ENCODE measurements around the gene PHF2.
A peak's percentile ranks its signal among the peaks of the same experiment; 100 is the strongest.

PHF2 gene

DNA sequence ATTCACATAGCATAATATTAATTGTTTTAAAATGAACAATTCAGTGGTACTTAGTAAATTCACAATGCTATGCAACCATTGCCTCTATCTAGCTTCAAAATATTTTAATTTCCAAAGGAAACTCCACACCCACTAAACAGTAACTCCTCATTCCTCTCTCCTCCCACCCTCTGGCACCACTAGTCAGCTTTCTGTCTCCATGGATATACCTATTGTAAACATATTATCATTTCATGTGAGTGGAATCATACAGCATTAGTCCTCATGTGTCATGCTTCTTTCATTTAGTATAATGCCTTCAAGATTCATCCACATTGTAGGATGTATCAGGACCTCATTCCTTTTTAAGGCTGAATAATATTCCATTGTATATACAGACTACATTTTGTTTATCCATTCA, 48.6 kb downstream of the PHF2 start:
- ATAC-seq (no peak), DNase-seq (no peak)

DNA sequence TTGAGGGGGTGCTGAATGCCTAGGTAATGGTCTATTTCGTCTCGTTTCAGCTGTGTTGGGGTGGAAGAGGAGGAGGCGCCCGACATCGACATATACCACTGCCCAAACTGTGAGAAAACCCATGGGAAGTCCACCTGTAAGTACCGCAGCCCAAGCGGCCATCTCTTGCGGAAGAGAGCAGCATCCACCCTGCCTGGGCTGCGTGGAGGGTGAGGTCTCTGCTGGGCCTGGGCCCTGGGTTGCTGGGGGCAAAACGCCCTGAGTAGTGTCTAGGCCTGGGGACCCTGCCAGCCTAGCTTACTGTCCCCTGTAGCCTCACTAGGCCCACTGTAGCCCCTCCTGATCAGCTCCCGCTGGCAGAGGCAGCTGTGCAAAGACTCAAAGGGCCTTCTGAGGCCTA, 53.5 kb downstream of the PHF2 start:
- ATAC-seq = no peak
- no peak for DNase-seq

DNA sequence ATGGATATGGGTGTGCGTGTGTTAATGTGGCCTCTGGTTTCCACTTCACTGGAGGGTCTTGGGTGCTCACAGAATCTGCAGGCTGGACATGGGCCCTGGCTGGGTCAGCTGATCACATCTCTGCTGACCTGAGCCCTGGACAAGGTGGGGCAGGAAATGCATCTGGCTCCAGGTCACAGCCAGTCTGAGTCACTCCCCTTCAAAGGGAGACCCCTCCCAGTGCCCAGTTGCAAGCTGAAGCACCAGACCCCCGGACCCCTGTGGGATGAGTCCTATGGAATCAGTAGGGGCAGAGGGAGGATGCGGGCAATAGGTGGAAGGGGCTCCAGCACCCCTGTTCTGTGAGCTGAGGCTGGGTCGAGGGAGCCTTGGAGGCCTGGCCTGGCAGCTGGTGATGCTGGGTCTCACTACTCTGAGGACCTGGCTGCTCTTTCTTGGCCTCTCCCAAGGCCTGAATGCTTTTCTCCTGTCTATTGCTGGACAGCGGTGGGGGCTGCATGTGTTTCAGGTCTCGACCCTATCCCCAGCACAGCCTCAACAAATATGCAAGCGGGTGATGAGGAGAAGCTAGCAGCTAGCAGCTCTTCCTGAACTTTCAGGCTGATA, 54.5 kb downstream of the PHF2 start:
- ATAC-seq (no peak), DNase-seq (no peak)

DNA sequence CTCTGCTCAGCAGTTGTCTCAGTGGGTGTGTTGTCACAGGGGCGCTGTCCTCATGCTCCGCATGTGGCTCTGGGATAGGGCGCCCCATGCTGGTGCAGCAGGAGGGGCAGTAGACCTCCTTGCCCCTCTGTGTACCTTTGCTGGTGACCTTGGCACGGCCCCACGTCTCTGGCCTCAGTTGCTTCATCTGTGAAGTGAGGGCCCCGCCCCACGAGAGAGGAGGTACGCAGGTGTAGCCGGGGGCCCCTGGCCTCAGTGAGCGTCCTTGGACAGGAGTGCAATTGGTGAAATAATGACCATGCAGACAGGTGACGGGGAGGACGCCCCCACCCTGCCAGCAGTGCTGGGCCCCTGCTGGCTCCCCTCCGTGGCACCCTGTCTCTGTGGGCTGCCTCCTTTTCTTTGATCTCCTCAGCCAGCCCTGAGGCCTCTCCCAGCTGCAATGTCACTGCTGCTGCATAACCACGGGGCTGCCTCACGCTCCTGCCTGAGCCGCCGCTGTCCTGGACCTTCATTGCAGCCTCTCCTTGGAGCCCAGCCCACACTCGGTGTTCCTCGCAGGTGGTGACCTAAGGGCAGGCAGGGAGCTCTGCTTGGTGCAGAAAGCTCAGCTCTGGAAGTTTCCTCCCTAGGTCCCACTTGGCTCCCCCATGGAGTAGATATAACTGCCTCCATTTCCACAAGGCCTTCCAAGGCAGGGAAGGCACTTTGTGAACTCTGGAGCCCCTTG, 57.3 kb downstream of the PHF2 start:
- no peak for DNase-seq
- ATAC-seq = no peak

DNA sequence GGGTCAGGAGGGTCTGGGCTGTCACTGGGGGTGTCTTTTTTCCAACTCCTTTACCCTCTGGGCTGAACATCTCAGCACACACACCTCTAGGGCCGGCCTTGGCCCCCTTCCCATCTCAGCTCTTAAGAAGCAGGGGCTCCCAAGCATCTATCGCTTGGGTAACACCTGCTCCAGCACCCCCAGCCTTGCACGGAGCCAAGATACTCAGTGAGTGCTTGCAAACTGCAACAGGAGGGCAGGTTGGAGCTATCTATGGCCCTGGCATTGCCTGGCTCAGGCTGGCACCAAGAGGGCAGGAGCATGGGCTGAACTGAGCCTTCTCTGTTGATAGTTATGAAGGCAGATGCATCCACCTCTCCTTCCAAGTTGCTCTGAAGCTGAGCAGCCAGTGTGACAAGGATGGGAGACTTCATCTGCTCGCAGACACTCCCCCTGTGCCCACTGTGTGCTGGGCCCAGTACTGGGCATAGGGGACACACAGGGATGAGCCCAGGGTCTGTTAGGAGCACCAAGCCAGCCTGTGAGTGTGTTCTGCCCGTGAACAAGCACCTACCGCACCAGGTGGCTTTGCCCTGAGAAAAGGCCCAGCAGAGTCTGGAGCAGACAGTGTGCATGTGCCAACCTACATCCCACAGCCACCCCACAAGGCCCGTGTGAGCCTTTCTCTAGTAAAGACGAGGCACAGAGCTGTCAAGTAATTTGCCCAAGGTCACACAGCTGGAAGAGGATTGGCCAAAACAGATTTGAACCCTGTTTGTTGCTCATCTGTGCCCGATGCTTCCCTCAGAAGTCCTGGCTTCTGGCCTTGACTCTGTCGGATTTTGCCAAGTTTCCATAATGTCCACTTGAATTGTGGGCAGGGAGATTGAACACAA, 58.2 kb downstream of the PHF2 start:
- ATAC-seq (no peak), DNase-seq (no peak)

DNA sequence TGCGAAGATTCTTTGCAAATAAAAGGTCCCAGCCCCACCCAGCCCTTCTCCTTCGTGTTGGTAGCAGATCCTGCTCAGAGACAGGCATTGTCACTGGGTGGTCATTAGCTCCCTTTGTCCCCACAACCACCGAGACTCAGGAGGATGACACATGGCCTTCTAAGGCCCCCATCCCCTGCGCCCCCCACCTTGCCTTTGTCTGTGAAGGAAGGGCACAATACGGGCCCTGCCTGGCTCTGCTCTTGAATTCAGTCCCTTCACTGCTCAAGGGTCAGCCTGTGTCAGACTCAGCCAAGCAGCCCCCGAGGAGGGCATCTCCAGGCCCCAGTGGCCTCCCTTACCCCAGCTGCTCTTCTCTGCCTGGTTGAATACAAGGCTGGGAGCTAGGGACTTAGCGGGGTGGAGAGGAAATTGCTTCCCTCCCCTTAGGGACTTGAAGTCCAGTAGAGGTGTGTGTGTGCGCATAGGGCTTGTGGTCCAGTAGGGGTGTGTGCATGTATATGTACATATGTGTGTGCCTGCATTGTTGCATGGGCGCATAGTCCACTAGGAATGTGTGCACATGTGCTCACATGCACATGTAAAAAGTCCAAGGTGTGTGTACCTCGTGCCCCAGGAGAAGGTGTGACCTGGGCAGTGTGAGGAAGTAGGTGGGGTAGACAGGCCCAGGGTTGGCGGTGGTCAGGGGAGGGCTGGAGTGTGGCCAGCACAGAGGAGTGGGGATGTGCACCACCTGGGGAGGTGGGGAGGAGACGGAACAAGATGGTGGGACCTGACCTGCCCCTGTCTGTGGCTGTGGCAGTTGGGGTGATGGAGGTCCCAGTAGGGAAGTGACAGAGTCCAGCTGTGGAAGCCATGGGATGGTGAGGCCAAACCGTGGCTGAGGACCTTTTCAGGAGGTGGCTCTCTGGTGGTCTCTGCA, 59.1 kb downstream of the PHF2 start:
- DNase-seq (no peak), ATAC-seq (no peak)

DNA sequence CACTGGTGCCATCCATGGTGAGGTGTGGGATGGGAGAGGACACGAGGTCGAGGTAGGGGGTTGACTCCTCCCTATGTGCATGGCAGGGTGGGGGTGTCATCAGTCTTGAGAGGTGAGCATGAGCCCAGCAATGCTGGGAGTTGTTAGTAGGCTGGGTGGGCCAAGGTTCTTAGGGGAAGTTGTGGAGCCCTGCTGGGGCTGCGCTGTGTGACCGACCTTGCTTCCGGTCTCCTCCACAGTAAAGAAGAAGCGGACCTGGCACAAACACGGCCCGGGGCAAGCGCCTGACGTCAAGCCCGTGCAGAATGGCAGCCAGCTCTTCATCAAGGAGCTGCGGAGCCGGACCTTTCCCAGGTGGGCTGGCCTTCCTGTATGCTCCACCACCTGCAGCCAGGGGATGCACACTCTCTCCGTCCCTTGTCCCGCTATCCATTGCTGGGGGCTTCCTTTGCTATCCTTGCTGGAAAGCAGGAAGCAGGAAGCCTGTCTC, 59.8 kb downstream of the PHF2 start:
- DNase-seq (no peak), ATAC-seq (no peak)

DNA sequence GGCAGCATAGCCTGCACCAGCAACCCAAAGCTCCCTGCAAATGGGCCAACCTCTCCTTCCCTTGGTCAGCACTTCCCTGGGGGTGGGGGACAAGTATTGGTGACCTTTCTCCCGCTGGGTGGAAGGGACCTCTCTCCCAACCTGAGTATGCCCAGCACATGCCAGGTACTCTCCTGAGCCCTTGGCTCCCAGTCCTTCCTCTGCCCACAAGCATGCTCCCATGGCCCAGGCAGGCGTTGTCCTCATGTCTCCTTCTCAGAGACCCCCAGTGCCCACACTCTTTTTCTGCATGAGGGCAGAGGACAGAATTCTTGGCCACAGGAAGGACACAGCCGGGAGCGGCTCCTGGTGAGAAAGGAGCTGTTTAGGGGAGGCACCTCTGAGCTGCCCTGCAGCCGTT, 60.3 kb downstream of the PHF2 start:
- ATAC-seq = no peak

DNA sequence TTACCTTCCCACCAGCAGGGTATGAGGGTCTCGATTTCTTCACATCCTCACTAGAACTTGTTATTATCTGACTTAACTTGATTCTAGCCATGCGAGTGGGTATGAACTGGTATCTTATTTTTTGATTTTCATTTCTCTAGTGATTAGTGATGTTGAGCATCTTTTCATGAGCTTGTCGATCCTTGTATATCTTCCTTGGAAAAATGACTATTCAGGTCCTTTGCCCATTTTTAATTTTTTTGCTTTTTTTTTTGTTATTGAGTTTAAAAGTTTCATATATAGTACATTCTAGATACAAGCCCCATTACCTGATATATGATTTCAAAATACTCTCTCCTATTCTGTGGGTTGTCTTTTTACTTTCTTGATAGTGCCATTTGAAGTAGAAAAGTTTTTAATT, 61.5 kb downstream of the PHF2 start:
- DNase-seq (no peak), ATAC-seq (no peak)

More for the DNA sequence above, 60.3 kb downstream of the PHF2 start:
- no peak for DNase-seq

DNA sequence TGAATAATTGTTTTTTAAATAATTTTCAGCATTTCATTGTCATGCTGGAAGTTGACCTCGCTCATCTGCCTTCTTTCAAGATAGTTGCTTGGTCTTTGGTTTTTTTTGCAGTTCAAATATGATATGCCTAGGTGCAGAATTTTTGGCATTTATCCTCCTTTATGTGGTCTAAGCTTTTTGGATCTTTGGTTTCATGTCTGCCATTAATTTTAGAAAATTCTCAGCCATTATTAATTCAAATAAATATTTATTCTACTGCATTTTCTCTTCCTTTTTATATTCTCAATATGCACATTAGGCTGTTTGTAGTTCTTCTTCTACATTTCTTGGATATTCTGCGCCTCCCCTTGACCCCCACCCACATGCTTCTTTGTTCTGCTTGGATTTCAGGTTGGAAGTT, 63.6 kb downstream of the PHF2 start:
- DNase-seq (no peak), ATAC-seq (no peak)

DNA sequence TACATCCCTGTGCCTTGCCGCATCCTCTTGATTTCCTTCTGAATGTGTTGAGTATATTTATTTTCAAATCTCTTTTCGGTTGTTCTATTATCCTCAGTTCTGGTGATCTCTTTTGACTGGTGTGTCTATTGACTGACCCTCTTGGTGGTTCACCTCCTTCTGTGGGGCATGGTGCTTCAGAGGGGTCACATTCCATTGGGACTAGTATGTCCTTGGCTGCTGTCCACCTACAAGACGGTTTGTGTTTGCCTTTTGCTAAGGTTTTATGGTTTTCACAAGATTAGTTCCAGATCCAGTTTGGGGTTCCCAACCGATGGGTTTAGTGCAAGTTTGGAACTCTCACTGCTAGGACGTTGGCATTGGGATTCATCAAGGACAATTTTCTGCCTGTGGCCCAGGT, 66.6 kb downstream of the PHF2 start:
- DNase-seq (no peak), ATAC-seq (no peak)

DNA sequence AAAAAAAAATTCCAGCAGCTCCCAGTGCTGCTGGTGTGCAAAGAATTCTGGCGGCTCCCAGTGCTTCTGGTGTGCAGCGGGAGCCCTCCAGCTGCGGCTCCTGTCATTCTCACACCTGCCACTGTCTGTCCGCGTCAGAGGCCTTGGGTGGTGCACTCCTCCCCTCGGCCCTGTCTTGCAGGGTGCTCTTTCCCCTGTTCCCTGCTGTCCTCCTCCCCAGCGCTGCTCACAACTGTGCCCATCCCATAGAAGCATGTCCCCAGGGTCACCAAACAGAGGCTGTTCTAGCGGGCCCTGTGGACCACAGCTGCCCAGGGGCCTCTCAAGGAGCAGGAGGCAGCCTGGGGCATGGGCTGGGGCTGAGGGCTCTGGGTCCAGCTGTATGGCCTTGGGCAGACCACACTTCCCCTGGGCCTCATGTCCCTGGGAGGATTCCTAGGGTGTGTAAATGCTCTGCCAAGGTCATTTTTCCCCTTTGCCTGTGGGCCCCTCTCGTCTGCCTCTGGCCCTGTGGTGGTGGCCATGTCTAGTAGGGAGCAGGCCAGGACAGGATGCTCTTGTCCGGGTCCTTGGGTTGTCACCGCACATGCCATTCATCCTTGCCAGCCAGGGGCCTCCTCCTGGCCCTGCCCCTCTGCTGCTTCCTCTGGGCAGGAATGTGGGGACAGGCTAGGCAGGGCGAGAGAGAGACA, 68.2 kb downstream of the PHF2 start:
- DNase-seq = no peak
- no peak for ATAC-seq

DNA sequence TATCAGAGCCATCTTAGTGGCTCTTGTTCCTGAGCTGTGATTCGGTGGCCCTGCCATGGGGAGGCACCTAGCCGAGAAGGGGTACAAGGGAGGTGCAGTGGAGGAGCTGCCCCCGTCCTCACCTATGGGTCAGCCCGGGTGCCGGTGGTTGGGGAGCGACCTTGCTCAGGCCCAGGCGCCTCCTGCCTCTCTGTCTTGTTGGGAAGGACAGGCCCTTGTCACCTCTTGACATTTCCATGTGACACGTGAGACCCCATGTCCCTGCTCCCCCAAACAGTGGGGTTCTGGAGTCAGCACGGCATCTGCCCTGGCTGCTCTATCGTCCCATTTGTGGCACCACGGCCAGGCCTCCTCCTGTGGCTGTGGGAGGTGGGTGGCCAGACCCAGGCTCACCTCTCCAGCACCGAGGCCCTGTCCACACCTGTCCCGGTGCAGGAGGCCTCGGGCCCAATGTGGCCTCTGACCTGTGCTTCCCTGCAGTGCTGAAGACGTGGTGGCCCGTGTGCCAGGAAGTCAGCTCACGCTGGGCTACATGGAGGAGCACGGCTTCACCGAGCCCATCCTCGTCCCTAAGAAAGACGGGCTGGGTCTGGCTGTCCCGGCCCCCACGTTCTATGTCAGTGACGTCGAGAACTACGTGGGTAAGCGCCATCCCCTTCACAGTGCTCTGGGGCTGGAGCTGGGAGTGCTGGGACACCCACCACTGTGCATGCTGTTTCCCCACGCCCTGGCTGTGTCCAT, 68.9 kb downstream of the PHF2 start:
- DNase-seq = no peak
- ATAC-seq = no peak

DNA sequence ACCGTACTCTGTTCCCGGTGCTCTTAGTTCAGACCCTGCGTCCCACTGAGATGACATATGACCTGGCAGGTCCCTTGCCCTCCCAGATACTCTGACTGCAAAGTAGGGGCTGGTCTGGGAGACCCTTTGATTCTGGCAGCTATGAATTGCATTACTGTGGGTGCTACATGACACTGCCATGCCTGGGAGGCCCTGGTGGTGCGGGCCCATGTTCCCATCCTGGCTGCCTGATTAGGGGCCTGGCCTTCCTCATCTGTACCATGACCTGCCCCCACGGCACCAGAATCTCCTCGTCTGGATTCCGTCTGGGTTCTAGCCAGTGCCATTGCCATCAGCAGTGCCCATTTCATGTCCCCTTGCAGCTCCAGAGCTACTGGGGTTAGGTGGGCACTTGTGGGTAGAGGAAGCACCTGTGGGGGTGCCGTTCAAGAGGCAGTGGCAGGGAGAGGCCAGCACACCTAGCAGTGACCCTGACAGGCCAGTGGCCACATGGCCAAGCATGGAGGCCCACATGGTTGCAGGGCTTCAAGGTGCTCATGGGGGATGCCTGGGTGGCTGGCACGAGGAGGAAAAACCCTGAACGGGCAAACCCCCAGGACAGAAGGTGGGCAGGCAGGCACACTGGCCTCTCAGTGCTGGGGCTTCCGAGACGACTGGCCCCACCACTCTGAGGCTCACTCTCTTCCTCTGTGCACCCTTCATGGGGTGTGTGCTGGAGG, 69.7 kb downstream of the PHF2 start:
- DNase-seq (no peak), ATAC-seq (no peak)

DNA sequence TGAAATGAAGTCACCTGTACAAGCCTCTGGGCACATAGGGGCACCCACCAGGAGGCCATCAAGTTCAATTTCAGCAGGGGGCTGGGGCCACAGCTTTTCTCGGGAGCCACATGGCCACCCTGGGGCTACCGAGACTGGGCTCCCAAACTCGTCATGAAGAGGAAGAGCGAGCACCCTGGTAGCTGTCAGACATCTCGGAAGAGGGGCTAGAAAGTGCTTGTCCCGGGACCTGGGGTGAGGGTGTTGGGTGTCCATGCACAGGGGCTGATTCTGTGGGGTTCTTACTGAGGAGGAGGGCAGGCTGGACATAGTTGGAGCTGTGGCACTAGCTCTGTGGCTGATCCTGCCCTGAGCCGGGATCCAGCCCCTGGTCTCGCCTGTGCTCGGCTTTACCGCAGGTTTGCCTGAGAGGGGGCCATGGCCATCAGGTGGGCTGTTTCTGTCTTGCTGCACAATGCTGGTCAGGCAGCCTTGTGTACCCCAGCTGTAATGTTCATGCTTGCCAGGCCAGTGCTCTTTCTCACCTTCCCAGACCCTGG, 70.3 kb downstream of the PHF2 start:
- DNase-seq (no peak), ATAC-seq (no peak)

DNA sequence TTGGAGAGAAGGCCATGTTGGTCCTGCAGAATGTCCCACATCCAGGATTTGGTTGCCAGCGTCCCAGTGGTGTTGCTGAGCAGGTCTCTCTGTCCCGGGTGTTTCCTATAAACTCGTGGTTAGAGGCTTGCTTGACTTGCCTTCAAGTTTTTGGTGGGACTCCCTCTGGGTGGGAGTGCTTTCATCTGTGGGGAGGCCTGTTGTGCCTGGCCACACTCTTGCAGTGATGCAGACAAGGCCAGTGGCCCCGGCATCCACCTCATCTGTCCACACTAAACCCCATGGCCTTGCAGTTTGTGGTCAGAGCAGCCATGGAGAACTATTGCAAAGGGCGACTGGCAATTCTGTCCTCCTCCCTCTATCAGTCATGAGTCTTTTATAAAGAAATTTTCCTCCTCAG, 71.8 kb downstream of the PHF2 start:
- no peak for ATAC-seq
- no peak for DNase-seq

DNA sequence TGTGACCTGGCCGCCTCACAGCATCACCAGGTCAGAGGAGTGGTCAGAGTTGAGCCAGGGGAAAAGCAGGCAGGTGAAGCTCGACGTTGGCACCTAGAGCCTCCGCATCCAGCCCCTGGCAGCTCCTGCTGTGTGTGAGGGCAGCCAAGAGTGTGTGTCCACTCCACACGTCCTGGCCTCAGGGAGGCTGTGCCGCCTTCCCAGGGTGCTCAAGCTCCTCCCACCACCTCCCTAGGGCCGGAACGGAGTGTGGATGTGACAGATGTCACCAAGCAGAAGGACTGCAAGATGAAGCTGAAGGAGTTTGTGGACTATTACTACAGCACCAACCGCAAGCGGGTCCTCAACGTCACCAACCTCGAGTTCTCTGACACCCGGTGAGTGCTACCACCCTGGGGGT, 72.5 kb downstream of the PHF2 start:
- DNase-seq (no peak), ATAC-seq (no peak)

DNA sequence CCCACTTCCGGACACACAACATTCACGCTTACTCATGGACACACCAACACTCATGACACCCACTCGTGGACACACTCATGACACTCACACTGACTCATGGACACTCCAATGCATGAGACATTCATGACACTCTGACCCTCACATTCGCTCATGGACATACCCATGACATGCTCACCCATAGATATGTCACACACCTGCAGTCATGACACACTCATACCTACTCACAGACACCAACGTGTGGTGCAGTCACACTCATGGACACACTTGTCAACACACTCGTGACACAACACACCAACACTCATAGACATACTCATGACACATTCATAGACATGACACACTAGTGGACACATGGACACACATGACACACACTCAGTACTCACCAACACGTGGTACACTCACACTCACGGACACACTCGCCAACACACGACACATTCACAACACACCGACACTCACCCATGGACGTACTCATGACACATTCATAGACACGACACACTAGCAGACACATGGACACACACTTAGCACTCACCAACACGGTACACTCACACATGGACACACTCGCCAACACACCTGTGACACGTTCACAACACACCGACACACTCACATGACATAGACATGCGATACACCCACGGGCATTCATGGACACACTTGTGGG, 73.4 kb downstream of the PHF2 start:
- ATAC-seq = peak; percentile 20
- no peak for DNase-seq

DNA sequence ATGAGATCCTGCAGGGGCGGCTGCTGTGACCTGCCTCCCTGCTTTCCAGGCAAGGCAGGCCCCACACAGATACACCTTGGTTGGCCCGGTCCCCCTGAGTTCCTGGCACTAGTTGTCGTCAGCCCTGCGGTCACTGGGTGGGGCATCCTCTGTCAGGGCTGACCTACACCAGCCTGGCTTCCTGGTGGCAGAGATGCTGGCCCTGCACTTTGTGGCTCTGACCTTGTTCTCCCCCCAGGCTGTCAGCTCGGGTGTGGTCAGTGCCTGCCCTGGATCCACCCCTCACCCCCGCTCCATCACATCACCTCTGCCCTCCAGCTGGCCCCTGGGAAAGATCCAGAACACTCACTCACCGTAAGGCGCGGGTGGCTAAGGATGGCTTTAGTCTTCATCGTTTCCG, 74.1 kb downstream of the PHF2 start:
- DNase-seq = peak; percentile 0
- ATAC-seq = no peak

Data from stimulated activated naive CD8-positive, alpha-beta T cell treated with anti-CD3 and anti-CD28 coated beads, Interleukin-15, Interleukin-2, amounts not matched to agents 100 U/mL and 50 U/mL, for 24 hours (primary cell).